Measurements from ENCODE around the gene IL17D. TPM values are rescaled to one million over a fixed set of nuclear protein-coding genes. Genes with fewer than 3 reads are reported as not detected.

Gene IL17D
- 8.5 TPM for total RNA-seq

GRCh38 chr13:20702915-20703779 lies at the start of gene IL17D:
IL17D (plus strand) TSS chr13:20703699; CDS start chr13:20704002, 303 bp downstream.

Other genes with a start within 250 kb of the IL17D start
- 18.5 TPM for gene CRYL1, start 177.8 kb upstream of the IL17D start, total RNA-seq
- 36.6 TPM for gene IFT88, start 136.5 kb upstream of the IL17D start, total RNA-seq
- 9.4 TPM for gene EEF1AKMT1, start 70.3 kb downstream of the IL17D start, total RNA-seq
- 41.3 TPM for gene XPO4, start 199.0 kb downstream of the IL17D start, total RNA-seq